Rectal smooth muscle tissue (tissue), 1 donor: ENCODE data around the gene ARHGEF4.

ENCODE experiments used
- H3K27ac ChIP-seq: one replicate; pipeline ENCODE4 v1.7.0; 2013; ENCODE audit warnings: low read depth, low read length, inconsistent platforms
- H3K27me3 ChIP-seq: one replicate; pipeline ENCODE4 v1.7.0; 2013; ENCODE audit warnings: low read length; ENCODE audit not compliant: control insufficient read depth, insufficient read depth
- H3K36me3 ChIP-seq: one replicate; pipeline ENCODE4 v1.7.0; 2013; ENCODE audit warnings: low read length; ENCODE audit not compliant: control insufficient read depth, insufficient read depth
- H3K4me1 ChIP-seq: one replicate; pipeline ENCODE4 v1.7.0; 2013; ENCODE audit warnings: low read length; ENCODE audit not compliant: control insufficient read depth, insufficient read depth
- H3K4me3 ChIP-seq: one replicate; pipeline ENCODE4 v1.7.0; 2013; ENCODE audit warnings: low read length
- H3K9ac ChIP-seq: one replicate; pipeline ENCODE4 v1.7.0; 2013; ENCODE audit warnings: low read length

ARHGEF4 gene

GRCh38 chr2:130832296-130832940 lies 4.3 kb upstream of the ARHGEF4 start:
- no peak overlapping the region for H3K27ac ChIP-seq
- H3K27me3 ChIP-seq: peaks cover 8% of the 10 kb centered on the region
- H3K4me3 ChIP-seq: no peak overlapping the region
- H3K4me1 ChIP-seq: no peaks in the 10 kb centered on the region
- H3K36me3 ChIP-seq: no peaks in the 10 kb centered on the region
- no peak overlapping the region for H3K9ac ChIP-seq

GRCh38 chr2:130834091-130834930 lies 2.4 kb upstream of the ARHGEF4 start:
- H3K4me1 ChIP-seq: no peaks in the 10 kb centered on the region
- H3K27ac ChIP-seq: no peak overlapping the region
- H3K27me3 ChIP-seq: peaks cover 13% of the 10 kb centered on the region
- H3K4me3 ChIP-seq: no peak overlapping the region
- H3K9ac ChIP-seq: no peak overlapping the region
- no peaks in the 10 kb centered on the region for H3K36me3 ChIP-seq

GRCh38 chr2:130834931-130835765 lies 1.6 kb upstream of the ARHGEF4 start:
- peaks cover 13% of the 10 kb centered on the region for H3K27me3 ChIP-seq
- H3K36me3 ChIP-seq: no peaks in the 10 kb centered on the region
- H3K4me3 ChIP-seq: no peak overlapping the region
- no peaks in the 10 kb centered on the region for H3K4me1 ChIP-seq
- no peak overlapping the region for H3K27ac ChIP-seq
- no peak overlapping the region for H3K9ac ChIP-seq

GRCh38 chr2:130835766-130836015 lies 1.0 kb upstream of the ARHGEF4 start:
- Histone ChIP-seq H3K36me3 (no peaks in the 10 kb centered on the region), H3K27ac (no peak overlapping the region), H3K4me1 (no peaks in the 10 kb centered on the region), H3K9ac (no peak overlapping the region), H3K27me3 (peaks cover 13% of the 10 kb centered on the region), H3K4me3 (no peak overlapping the region)

GRCh38 chr2:130837175-130837810 lies 579 bp downstream of the ARHGEF4 start:
- Histone ChIP-seq H3K36me3 (no peaks in the 10 kb centered on the region), H3K4me1 (no peaks in the 10 kb centered on the region), H3K4me3 (peak overlapping the region; percentile 8), H3K27me3 (peaks cover 17% of the 10 kb centered on the region), H3K9ac (no peak overlapping the region), H3K27ac (no peak overlapping the region)

GRCh38 chr2:130837811-130838565 lies 1.3 kb downstream of the ARHGEF4 start:
- H3K4me1 ChIP-seq: no peaks in the 10 kb centered on the region
- H3K27me3 ChIP-seq: peaks cover 17% of the 10 kb centered on the region
- H3K9ac ChIP-seq: no peak overlapping the region
- no peaks in the 10 kb centered on the region for H3K36me3 ChIP-seq
- H3K27ac ChIP-seq: no peak overlapping the region
- no peak overlapping the region for H3K4me3 ChIP-seq

GRCh38 chr2:130839011-130839780 lies 2.5 kb downstream of the ARHGEF4 start:
- Histone ChIP-seq H3K4me1 (no peaks in the 10 kb centered on the region), H3K27me3 (peaks cover 17% of the 10 kb centered on the region), H3K27ac (no peak overlapping the region), H3K4me3 (no peak overlapping the region), H3K36me3 (no peaks in the 10 kb centered on the region), H3K9ac (no peak overlapping the region)

GRCh38 chr2:130840506-130840905 lies 3.8 kb downstream of the ARHGEF4 start:
- H3K27ac ChIP-seq: no peak overlapping the region
- H3K4me1 ChIP-seq: no peaks in the 10 kb centered on the region
- no peaks in the 10 kb centered on the region for H3K36me3 ChIP-seq
- H3K4me3 ChIP-seq: no peak overlapping the region
- H3K9ac ChIP-seq: no peak overlapping the region
- peaks cover 17% of the 10 kb centered on the region for H3K27me3 ChIP-seq

GRCh38 chr2:130841741-130842365 lies 5.1 kb downstream of the ARHGEF4 start:
- no peak overlapping the region for H3K4me3 ChIP-seq
- H3K27me3 ChIP-seq: peaks cover 15% of the 10 kb centered on the region
- H3K9ac ChIP-seq: no peak overlapping the region
- H3K27ac ChIP-seq: no peak overlapping the region
- no peaks in the 10 kb centered on the region for H3K36me3 ChIP-seq
- H3K4me1 ChIP-seq: no peaks in the 10 kb centered on the region

- Histone ChIP-seq H3K4me3 (no peak overlapping the region), H3K4me1 (no peaks in the 10 kb centered on the region), H3K27ac (no peak overlapping the region), H3K36me3 (no peaks in the 10 kb centered on the region), H3K27me3 (peaks cover 7% of the 10 kb centered on the region), H3K9ac (no peak overlapping the region)
Measured at GRCh38 chr2:130842770-130843169, 6.1 kb downstream of the ARHGEF4 start.
